Kidney (tissue), 14 donors: ENCODE results near the gene CD101. TPM values are rescaled to one million over a fixed set of nuclear protein-coding genes. Genes with fewer than 3 reads are reported as not detected.

ENCODE experiments used
- DNase-seq, 5 donors: peaks; one replicate each; pipeline ENCODE4 v3.0.0-alpha.2; 2013 to 2020
- FAIRE-seq: peaks from 2 replicates; lab custom pipeline; 2012; peaks lifted over from hg19 to GRCh38; lab: Jason Lieb, UNC
- H3K27ac ChIP-seq, 2 donors: one replicate each; pipeline ENCODE4 v1.7.0; 2013; ENCODE audit warnings: low read depth in 2 of 2, low read length in 2 of 2, inconsistent platforms in 1 of 2
- H3K27me3 ChIP-seq: one replicate; pipeline ENCODE4 v1.7.1; 2013; ENCODE audit warnings: low read length, inconsistent platforms; ENCODE audit not compliant: control insufficient read depth, insufficient read depth
- H3K36me3 ChIP-seq, 3 donors: one replicate each; pipeline versions ENCODE4 v1.7.0 to v1.7.1; 2013; ENCODE audit warnings: low read length in 3 of 3, control low read depth in 1 of 3, inconsistent platforms in 1 of 3; ENCODE audit not compliant: insufficient read depth in 3 of 3, control insufficient read depth in 2 of 3
- H3K4me1 ChIP-seq, 3 donors: one replicate each; pipeline versions ENCODE4 v1.7.0 to v1.7.1; 2013; ENCODE audit warnings: low read length in 3 of 3, inconsistent platforms in 1 of 3, low read depth in 1 of 3; ENCODE audit not compliant: control insufficient read depth in 2 of 3, insufficient read depth in 2 of 3
- H3K4me3 ChIP-seq, 3 donors: one replicate each; pipeline versions ENCODE4 v1.7.0 to v1.8.1; 2013; ENCODE audit warnings: low read length in 3 of 3, control low read depth in 1 of 3, inconsistent platforms in 1 of 3
- H3K9ac ChIP-seq, 3 donors: one replicate each; pipeline versions ENCODE4 v1.7.0 to v1.7.1; 2013; ENCODE audit warnings: low read length in 3 of 3, control low read depth in 1 of 3, inconsistent platforms in 1 of 3
- H3K9me3 ChIP-seq, 3 donors: one replicate each; pipeline versions ENCODE4 v1.7.0 to v1.7.1; 2013; ENCODE audit warnings: low read length in 3 of 3, control low read depth in 1 of 3, inconsistent platforms in 1 of 3; ENCODE audit not compliant: control insufficient read depth in 2 of 3, insufficient read depth in 1 of 3
- intact Hi-C: fragments of 100-400 bp; cut with DNase I; formaldehyde crosslinking; loops from one replicate; pipeline ENCODE4 v1.11.1; 2022
- polyA plus RNA-seq: library from polyadenylated mRNA; stranded (reverse); fragments of 350-450 nt; fragmentation: Illumina TruSeq; extraction: RNeasy Lipid Tissue Mini Kit (QIAGEN cat#74804); gene quantifications from one replicate; pipeline ENCODE4 v1.2.3, GENCODE V29; 2014; ENCODE audit warnings: low read depth, low replicate concordance; ENCODE audit not compliant: insufficient read depth
- total RNA-seq: library from RNA; stranded (reverse); fragmentation: NEBNext Ultra II Directional; extraction: Animal tissue kit (Norgen Biotek cat#: 25700); gene quantifications from one replicate; pipeline ENCODE4 v1.2.1, GENCODE V29; 2021
- TF ChIP-seq, protein P1 (sequence below): IDR thresholded peaks from 3 replicates; pipeline ENCODE4 v1.5.1; 2012; ENCODE audit warnings: mild to moderate bottlenecking, moderate library complexity, borderline replicate concordance; ENCODE audit not compliant: insufficient read depth; ENCODE audit errors: extremely low read depth
- donor health status: control.
- donor health status: control.
- donor health status: control.
- donor health status: control.
- donor health status: control.
- donor health status: DM: yes; HTN: yes; CAD: no.
- donor health status: Normal renal cell carcinoma (clear cell type).

CD101 gene
- total and polyA plus RNA-seq, 2 donors from 2014 or later, result 0.22 to 1.3 TPM

DNA sequence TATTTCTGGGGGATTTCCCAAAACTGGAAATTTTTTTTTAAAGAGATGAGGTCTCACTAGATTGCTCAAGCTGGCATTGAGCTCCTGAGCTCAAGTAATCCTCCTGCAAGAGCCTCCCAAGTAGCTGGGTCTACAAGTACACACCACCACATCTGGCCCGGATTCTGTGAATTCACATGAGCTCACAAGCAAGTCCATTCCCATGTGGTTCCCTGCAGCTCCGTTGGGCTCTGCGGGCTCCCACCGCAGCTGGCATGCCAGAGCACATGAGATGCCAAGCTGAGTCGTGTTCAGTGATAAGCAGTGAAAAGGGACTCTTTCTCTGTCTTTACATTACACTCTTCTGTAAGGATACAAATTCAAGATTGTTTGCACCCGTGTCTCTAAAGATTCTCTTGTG lies 36.7 kb downstream of the CD101 start:
- Histone ChIP-seq H3K9me3 (no peaks in the 10 kb centered on the region), H3K4me1 (no peaks in the 10 kb centered on the region), H3K9ac (no peak overlapping the region), H3K4me3 (no peak overlapping the region), H3K36me3 (no peaks in the 10 kb centered on the region), H3K27me3 (no peaks in the 10 kb centered on the region), H3K27ac (no peak overlapping the region)
- intact Hi-C loops, result no loop called here
- DNase-seq (no peak), FAIRE-seq (no peak)
- TF ChIP-seq, protein P1, sequence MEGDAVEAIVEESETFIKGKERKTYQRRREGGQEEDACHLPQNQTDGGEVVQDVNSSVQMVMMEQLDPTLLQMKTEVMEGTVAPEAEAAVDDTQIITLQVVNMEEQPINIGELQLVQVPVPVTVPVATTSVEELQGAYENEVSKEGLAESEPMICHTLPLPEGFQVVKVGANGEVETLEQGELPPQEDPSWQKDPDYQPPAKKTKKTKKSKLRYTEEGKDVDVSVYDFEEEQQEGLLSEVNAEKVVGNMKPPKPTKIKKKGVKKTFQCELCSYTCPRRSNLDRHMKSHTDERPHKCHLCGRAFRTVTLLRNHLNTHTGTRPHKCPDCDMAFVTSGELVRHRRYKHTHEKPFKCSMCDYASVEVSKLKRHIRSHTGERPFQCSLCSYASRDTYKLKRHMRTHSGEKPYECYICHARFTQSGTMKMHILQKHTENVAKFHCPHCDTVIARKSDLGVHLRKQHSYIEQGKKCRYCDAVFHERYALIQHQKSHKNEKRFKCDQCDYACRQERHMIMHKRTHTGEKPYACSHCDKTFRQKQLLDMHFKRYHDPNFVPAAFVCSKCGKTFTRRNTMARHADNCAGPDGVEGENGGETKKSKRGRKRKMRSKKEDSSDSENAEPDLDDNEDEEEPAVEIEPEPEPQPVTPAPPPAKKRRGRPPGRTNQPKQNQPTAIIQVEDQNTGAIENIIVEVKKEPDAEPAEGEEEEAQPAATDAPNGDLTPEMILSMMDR, result no peak

DNA sequence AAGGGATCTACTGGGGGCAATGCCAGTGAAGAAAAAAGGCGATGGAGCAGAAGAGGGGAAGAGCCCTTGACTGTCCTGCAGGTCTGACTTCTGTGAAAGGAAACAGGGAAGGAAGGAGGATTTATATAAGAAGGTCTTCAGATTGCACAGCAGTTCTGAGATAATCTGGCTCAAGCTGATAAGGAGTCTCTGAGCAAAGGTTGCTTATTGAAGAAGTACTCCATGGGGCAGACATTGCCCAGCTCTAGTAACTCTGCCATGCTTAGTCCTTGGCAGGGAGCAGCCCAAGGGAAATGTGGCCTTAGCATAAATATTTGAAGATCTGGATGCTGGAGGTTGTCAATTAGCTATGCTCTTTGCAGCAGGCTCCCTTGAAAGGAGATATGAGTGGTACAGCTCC lies 42.7 kb downstream of the CD101 start:
- Histone ChIP-seq H3K9me3 (no peaks in the 10 kb centered on the region), H3K36me3 (no peaks in the 10 kb centered on the region), H3K27ac (no peak overlapping the region), H3K9ac (no peak overlapping the region), H3K4me1 (no peaks in the 10 kb centered on the region), H3K4me3 (no peak overlapping the region), H3K27me3 (no peaks in the 10 kb centered on the region)
- DNase-seq (no peak), FAIRE-seq (no peak)
- intact Hi-C loops, result no loop called here
- TF ChIP-seq, protein P1, result no peak

DNA sequence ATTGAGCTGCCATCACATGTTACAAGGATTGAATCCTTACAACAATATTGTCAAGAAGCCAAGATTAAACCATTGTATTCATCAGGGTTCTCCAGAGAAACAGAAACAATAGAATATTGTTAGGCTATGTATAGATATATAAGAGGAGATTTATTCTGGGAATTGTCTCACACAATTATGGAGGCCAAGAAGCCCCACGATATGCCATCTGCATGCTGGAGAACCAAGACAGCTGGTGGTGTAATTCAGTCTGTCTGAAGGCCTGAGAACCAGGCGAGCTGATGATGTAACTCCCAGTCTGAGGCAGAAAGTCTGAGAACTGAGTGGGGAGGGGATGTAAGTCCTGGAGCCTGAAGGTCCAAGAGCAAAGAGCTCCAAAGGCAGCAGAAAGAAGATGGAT lies 44.1 kb downstream of the CD101 start:
- intact Hi-C loops, result no loop called here
- Histone ChIP-seq H3K4me3 (no peak overlapping the region), H3K4me1 (no peaks in the 10 kb centered on the region), H3K9me3 (no peaks in the 10 kb centered on the region), H3K27me3 (no peaks in the 10 kb centered on the region), H3K36me3 (no peaks in the 10 kb centered on the region), H3K9ac (no peak overlapping the region), H3K27ac (no peak overlapping the region)
- DNase-seq (no peak), FAIRE-seq (no peak)
- TF ChIP-seq, protein P1, result no peak

- H3K9me3 ChIP-seq, result no peaks in the 10 kb centered on the region
- no peak overlapping the region for H3K9ac ChIP-seq
- TF ChIP-seq, protein P1, result no peak
- DNase-seq, result peak in 1 of 5 donors; percentile 45
- intact Hi-C loops, result no loop called here
- H3K4me3 ChIP-seq, result no peak overlapping the region
- no peak for FAIRE-seq
- no peak overlapping the region for H3K27ac ChIP-seq
- H3K36me3 ChIP-seq, result no peaks in the 10 kb centered on the region
- no peaks in the 10 kb centered on the region for H3K4me1 ChIP-seq
- no peaks in the 10 kb centered on the region for H3K27me3 ChIP-seq
Measured at GRCh38 chr1:117046781-117047180, 45.2 kb downstream of the CD101 start.
